DND-41 (cell line): ENCODE results near the gene RYR3.

Source experiments
- ATAC-seq: fragments of 200-7000 bp; cut with Tn5 transposase; 3 replicates; pipeline ENCODE4 v1.9.1; 2021; ENCODE audit warnings: low read depth; ENCODE audit not compliant: insufficient read depth
- DNase-seq: peaks from one replicate; pipeline ENCODE4 v3.0.0-alpha.2; 2020
- H2AFZ ChIP-seq: 2 replicates; pipeline ENCODE4 v1.6.0; 2012; ENCODE audit warnings: low read depth, low read length
- H3K27ac ChIP-seq: 2 replicates; pipeline ENCODE4 v1.5.1; 2012; ENCODE audit warnings: low read length, inconsistent platforms
- H3K27me3 ChIP-seq: fragments of 200-600 bp; sonication (generic); 2 replicates; pipeline ENCODE4 v1.6.0; 2012; ENCODE audit warnings: low read length, mild to moderate bottlenecking, inconsistent platforms; ENCODE audit not compliant: insufficient read depth, poor library complexity
- H3K36me3 ChIP-seq: 2 replicates; pipeline ENCODE4 v1.5.1; 2012; ENCODE audit warnings: low read length, inconsistent platforms; ENCODE audit not compliant: insufficient read depth
- H3K4me1 ChIP-seq: 2 replicates; pipeline ENCODE4 v1.5.1; 2012; ENCODE audit warnings: mild to moderate bottlenecking, low read length; ENCODE audit not compliant: insufficient read depth
- H3K4me2 ChIP-seq: 2 replicates; pipeline ENCODE4 v1.6.0; 2012; ENCODE audit warnings: mild to moderate bottlenecking, moderate library complexity, low read length, inconsistent platforms; ENCODE audit not compliant: insufficient read depth
- H3K4me3 ChIP-seq, 2 experiments: fragments of 200-600 bp in 1 of 2; shearing (Covaris generic) in 1 of 2; 2 replicates each; pipeline ENCODE4 v1.5.1; 2012 to 2016; ENCODE audit warnings: inconsistent platforms in 2 of 2, low read length in 2 of 2, mild to moderate bottlenecking in 2 of 2, low read depth in 1 of 2, moderate library complexity in 1 of 2
- H3K79me2 ChIP-seq: 2 replicates; pipeline ENCODE4 v1.6.0; 2012; ENCODE audit warnings: low read length, inconsistent platforms; ENCODE audit not compliant: insufficient read depth
- H3K9ac ChIP-seq: 2 replicates; pipeline ENCODE4 v1.6.0; 2012; ENCODE audit warnings: low read depth, mild to moderate bottlenecking, inconsistent platforms, low read length, moderate library complexity
- H3K9me3 ChIP-seq: 2 replicates; pipeline ENCODE4 v1.5.1; 2012; ENCODE audit warnings: low read length, moderate library complexity, mild to moderate bottlenecking, inconsistent platforms; ENCODE audit not compliant: insufficient read depth, severe bottlenecking
- H4K20me1 ChIP-seq: 2 replicates; pipeline ENCODE4 v1.6.0; 2012; ENCODE audit warnings: low read length; ENCODE audit not compliant: insufficient read depth
- CTCF ChIP-seq: IDR thresholded peaks from 2 replicates; pipeline ENCODE4 v1.5.1; 2012; ENCODE audit warnings: borderline replicate concordance, low read length, moderate library complexity, mild to moderate bottlenecking; ENCODE audit not compliant: poor library complexity, severe bottlenecking; ENCODE audit errors: extremely low read depth
- EZH2 ChIP-seq: IDR thresholded peaks from 3 replicates; pipeline ENCODE4 v1.6.1; 2012; ENCODE audit warnings: borderline replicate concordance, low read depth, mild to moderate bottlenecking, moderate library complexity, low read length, inconsistent platforms; ENCODE audit not compliant: severe bottlenecking

Gene RYR3

GRCh38 chr15:33729653-33730052 is 418.9 kb downstream of the RYR3 start:
- no peak for DNase-seq
- no peak overlapping the region for H3K27ac ChIP-seq
- no peak overlapping the region for H3K9ac ChIP-seq
- no peak for ATAC-seq
- no peaks in the 10 kb centered on the region for H3K27me3 ChIP-seq
- no peaks in the 10 kb centered on the region for H3K79me2 ChIP-seq
- H3K4me2 ChIP-seq, result no peak overlapping the region
- no peaks in the 10 kb centered on the region for H3K9me3 ChIP-seq
- H3K36me3 ChIP-seq, result no peaks in the 10 kb centered on the region
- H2AFZ ChIP-seq, result no peak overlapping the region
- no peaks in the 10 kb centered on the region for H4K20me1 ChIP-seq
- H3K4me3 ChIP-seq, result no peak overlapping the region
- no peaks in the 10 kb centered on the region for H3K4me1 ChIP-seq
- no peak for TF ChIP-seq EZH2
- no peak for TF ChIP-seq CTCF

GRCh38 chr15:33730815-33731214 is 420.0 kb downstream of the RYR3 start:
- Histone ChIP-seq H3K9me3 (no peaks in the 10 kb centered on the region), H3K79me2 (no peaks in the 10 kb centered on the region), H3K27ac (no peak overlapping the region), H4K20me1 (no peaks in the 10 kb centered on the region), H3K9ac (no peak overlapping the region), H2AFZ (no peak overlapping the region; the same call in 1 of the 2 replicates), H3K36me3 (no peaks in the 10 kb centered on the region), H3K4me2 (no peak overlapping the region), H3K27me3 (peaks cover 3% of the 10 kb centered on the region), H3K4me3 (no peak overlapping the region), H3K4me1 (no peaks in the 10 kb centered on the region)
- TF ChIP-seq CTCF (no peak), EZH2 (no peak)
- no peak for DNase-seq
- no peak for ATAC-seq

GRCh38 chr15:33735143-33735542 is 424.4 kb downstream of the RYR3 start:
- H3K4me1 ChIP-seq, result no peaks in the 10 kb centered on the region

More at GRCh38 chr15:33735143-33735542, 424.4 kb downstream of the RYR3 start:
- ATAC-seq (no peak), DNase-seq (no peak)
- Histone ChIP-seq H3K27ac (no peak overlapping the region), H3K4me2 (no peak overlapping the region), H3K9ac (no peak overlapping the region), H4K20me1 (no peaks in the 10 kb centered on the region), H2AFZ (no peak overlapping the region), H3K36me3 (no peaks in the 10 kb centered on the region), H3K27me3 (peaks cover 3% of the 10 kb centered on the region), H3K4me3 (no peak overlapping the region), H3K9me3 (no peaks in the 10 kb centered on the region), H3K79me2 (no peaks in the 10 kb centered on the region)
- TF ChIP-seq EZH2 (no peak), CTCF (no peak)
